KMS-11 (cell line): ENCODE measurements around the gene SLC35F3.

Experiments
- H2AFZ ChIP-seq: fragments of 200-600 bp; sonication (generic); 2 replicates; pipeline ENCODE4 v1.6.1; 2016; ENCODE audit warnings: antibody characterized with exemption, mixed run types, low read depth
- H3K27ac ChIP-seq: fragments of 200-600 bp; sonication (generic); 2 replicates; pipeline ENCODE4 v1.6.1; 2016; ENCODE audit warnings: mild to moderate bottlenecking, mixed run types
- H3K27me3 ChIP-seq: fragments of 200-600 bp; sonication (generic); 2 replicates; pipeline ENCODE4 v1.6.1; 2017; ENCODE audit warnings: mild to moderate bottlenecking, low read depth, mixed run types, moderate library complexity; ENCODE audit not compliant: insufficient read depth
- H3K36me3 ChIP-seq: fragments of 200-600 bp; sonication (generic); 2 replicates; pipeline ENCODE4 v1.6.1; 2017; ENCODE audit warnings: mild to moderate bottlenecking, mixed run types; ENCODE audit not compliant: insufficient read depth
- H3K4me1 ChIP-seq: fragments of 200-600 bp; sonication (generic); 2 replicates; pipeline ENCODE4 v1.6.1; 2016; ENCODE audit warnings: mild to moderate bottlenecking, low read depth, mixed run types; ENCODE audit not compliant: poor library complexity, severe bottlenecking
- H3K4me2 ChIP-seq: fragments of 200-600 bp; sonication (generic); 2 replicates; pipeline ENCODE4 v1.7.0; 2016; ENCODE audit warnings: mild to moderate bottlenecking, mixed run types
- H3K4me3 ChIP-seq: fragments of 200-600 bp; sonication (generic); IDR thresholded peaks from 2 replicates; pipeline ENCODE4 v1.6.1; 2017; ENCODE audit warnings: low read depth, low read length, mixed read lengths; ENCODE audit not compliant: insufficient read depth
- H3K79me2 ChIP-seq: fragments of 200-600 bp; sonication (generic); 2 replicates; pipeline ENCODE4 v1.6.1; 2016; ENCODE audit warnings: low read depth, mixed run types; ENCODE audit not compliant: insufficient read depth
- H3K9ac ChIP-seq: fragments of 200-600 bp; sonication (generic); 2 replicates; pipeline ENCODE4 v1.6.1; 2016; ENCODE audit warnings: mild to moderate bottlenecking, mixed run types
- H4K20me1 ChIP-seq: fragments of 200-600 bp; sonication (generic); 2 replicates; pipeline ENCODE4 v1.6.1; 2016; ENCODE audit warnings: mild to moderate bottlenecking, mixed run types; ENCODE audit not compliant: insufficient read depth
- CTCF ChIP-seq: fragments of 200-600 bp; sonication (generic); conservative IDR thresholded peaks from 2 replicates; pipeline ENCODE4 v1.6.1; 2017; ENCODE audit warnings: low read depth, mild to moderate bottlenecking, antibody characterized with exemption, low read length, moderate library complexity, mixed read lengths

Gene SLC35F3

DNA sequence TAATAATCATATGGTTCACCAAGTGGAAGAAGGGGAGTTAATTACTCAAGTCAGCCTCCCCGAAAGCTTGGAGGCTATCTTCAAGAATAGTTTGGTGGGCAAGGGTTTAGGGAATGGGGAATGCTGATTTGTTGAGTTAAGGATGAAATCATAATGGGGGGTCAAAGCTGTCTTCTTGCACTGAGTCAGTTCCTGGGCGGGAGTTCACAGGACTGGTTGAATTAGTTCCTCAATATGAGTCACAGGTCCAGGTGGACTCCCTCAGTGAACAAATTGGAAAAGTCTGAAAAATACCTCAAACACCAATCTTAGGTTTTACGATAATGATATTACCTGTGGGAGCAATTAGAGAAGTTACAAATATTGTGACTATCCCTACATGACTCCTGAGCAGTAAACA is 353.6 kb downstream of the SLC35F3 start:
- no peak for TF ChIP-seq CTCF
- Histone ChIP-seq H3K4me2 (no peak overlapping the region), H3K36me3 (no peaks in the 10 kb centered on the region), H3K4me3 (no peak overlapping the region), H3K27me3 (no peaks in the 10 kb centered on the region), H4K20me1 (no peaks in the 10 kb centered on the region), H2AFZ (no peak overlapping the region), H3K79me2 (no peaks in the 10 kb centered on the region), H3K9ac (no peak overlapping the region), H3K27ac (no peak overlapping the region), H3K4me1 (peaks cover 25% of the 10 kb centered on the region)

DNA sequence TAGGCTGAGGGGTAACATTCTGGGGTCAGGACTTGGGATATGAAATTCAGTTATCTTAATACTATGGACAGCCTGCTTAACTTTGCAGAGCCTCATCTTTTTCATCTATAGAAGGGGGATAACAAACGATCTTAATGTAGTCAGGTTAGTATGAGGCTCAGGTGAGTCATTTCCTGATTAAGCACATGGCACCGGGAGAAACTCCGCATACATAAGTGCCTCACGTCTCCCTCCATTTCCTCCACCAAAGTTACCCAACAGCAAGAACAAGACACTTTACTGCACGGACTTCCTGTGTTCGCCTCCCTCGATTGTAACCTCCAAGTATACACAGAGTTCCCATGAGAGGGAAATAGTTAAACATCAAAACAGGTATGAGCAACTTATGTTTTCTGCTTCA is 356.1 kb downstream of the SLC35F3 start:
- Histone ChIP-seq H3K4me2 (no peak overlapping the region), H3K27ac (no peak overlapping the region), H2AFZ (no peak overlapping the region), H4K20me1 (no peaks in the 10 kb centered on the region), H3K79me2 (no peaks in the 10 kb centered on the region), H3K36me3 (no peaks in the 10 kb centered on the region), H3K4me1 (peaks cover 24% of the 10 kb centered on the region), H3K4me3 (no peak overlapping the region), H3K9ac (no peak overlapping the region), H3K27me3 (no peaks in the 10 kb centered on the region)
- TF ChIP-seq CTCF = no peak

DNA sequence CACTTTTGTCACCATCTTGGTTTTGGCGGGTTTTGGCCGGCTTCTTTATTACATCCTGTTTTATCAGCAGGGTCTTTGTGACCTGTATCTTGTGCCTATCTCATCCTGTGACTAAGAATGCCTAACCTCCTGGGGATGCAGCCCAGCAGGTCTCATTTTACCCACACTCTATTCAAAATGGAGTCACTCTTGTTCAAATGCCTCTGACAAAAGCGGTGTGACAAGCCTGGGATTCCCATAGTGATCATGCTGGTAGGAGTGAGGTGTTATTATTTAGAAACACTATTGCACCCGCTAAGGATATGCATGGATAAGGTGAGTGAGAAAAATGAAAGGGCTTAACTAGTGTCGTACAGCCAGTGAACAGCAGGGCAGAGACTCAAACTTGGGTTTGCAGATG is 357.1 kb downstream of the SLC35F3 start:
- H3K79me2 ChIP-seq = no peaks in the 10 kb centered on the region
- no peak overlapping the region for H3K9ac ChIP-seq
- TF ChIP-seq CTCF = no peak
- no peak overlapping the region for H3K4me2 ChIP-seq
- no peaks in the 10 kb centered on the region for H3K36me3 ChIP-seq
- no peaks in the 10 kb centered on the region for H4K20me1 ChIP-seq
- H3K27me3 ChIP-seq = no peaks in the 10 kb centered on the region
- peaks cover 14% of the 10 kb centered on the region for H3K4me1 ChIP-seq
- H3K4me3 ChIP-seq = no peak overlapping the region
- no peak overlapping the region for H3K27ac ChIP-seq
- H2AFZ ChIP-seq = no peak overlapping the region

DNA sequence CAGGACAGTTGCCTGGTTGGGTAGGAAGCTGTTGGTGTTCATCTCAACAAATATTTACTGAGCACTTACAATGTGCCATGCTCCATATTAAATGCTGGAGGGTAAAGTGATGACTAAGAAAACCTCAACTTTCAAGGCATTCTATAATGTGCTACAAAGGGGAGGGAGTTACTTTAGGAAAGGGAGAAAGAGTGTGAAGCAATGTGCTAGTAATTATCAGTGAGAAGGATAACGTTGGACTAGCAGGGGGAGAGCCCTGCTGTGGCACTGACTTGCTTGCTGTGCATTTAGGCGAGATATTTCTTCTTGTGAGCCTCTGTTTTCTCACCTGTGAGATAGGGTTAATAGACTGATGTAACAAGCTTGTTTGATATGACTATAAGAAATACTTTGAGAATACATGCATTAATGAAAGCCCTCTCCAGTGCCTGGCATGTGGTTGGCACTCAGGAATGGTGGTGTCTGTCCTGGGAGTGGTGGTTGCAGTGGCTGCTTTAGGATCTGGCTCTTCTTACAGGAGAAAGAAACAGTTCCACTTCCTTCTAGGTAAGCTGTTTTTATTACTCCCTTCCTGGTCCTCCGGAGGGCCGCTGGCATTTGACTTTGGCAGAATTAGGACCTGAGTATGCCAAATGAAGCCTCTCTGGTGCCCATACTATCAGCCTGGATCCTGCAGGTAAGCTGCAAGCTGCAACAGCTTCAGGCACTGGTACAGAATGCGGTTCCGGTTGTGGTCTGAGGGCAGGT is 357.7 kb downstream of the SLC35F3 start:
- no peak for TF ChIP-seq CTCF
- Histone ChIP-seq H3K79me2 (no peaks in the 10 kb centered on the region), H3K27me3 (no peaks in the 10 kb centered on the region), H3K27ac (no peak overlapping the region), H3K9ac (no peak overlapping the region), H3K4me2 (no peak overlapping the region), H3K4me1 (peaks cover 8% of the 10 kb centered on the region), H3K36me3 (no peaks in the 10 kb centered on the region), H4K20me1 (no peaks in the 10 kb centered on the region), H3K4me3 (no peak overlapping the region), H2AFZ (no peak overlapping the region)
